ENCODE results near the gene TSPAN1. TPM values are rescaled to one million over a fixed set of nuclear protein-coding genes. Genes with fewer than 3 reads are reported as not detected.

The TSPAN1 gene
- total RNA-seq, 1 donor from 2014 or later, result not detected

DNA sequence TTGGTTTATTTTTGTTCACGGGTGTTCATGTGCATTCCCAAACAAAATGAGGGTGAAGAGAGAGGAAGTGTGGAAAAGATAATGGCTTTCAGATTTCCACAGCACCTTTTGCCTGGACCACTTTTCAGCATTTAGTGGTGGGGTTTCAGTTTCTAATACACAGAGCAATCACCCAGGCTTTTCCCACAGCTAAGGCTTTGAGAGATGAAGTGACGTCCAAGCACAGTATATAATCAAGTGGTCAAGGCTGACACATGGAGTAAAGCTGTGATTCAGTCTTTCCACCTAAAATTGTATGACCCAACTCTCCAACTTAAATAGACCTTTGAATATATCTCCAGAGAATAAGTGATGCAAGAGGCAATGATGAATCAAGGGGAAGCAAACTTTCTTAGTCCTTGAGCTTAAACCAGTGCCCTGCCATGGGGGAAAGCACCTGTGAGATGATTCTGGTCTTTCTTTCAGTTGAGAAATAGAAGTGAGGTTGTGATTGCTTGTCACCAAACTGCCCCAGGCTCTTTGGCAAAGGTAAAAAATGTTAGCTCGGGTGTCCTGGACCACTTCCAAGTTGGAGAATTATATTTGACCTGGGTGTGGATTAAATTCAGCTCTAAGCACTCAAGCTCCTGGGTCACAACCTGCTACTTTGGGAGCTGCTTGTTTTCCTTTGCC is 40.1 kb upstream of the TSPAN1 start:
- TF ChIP-seq, protein P1, sequence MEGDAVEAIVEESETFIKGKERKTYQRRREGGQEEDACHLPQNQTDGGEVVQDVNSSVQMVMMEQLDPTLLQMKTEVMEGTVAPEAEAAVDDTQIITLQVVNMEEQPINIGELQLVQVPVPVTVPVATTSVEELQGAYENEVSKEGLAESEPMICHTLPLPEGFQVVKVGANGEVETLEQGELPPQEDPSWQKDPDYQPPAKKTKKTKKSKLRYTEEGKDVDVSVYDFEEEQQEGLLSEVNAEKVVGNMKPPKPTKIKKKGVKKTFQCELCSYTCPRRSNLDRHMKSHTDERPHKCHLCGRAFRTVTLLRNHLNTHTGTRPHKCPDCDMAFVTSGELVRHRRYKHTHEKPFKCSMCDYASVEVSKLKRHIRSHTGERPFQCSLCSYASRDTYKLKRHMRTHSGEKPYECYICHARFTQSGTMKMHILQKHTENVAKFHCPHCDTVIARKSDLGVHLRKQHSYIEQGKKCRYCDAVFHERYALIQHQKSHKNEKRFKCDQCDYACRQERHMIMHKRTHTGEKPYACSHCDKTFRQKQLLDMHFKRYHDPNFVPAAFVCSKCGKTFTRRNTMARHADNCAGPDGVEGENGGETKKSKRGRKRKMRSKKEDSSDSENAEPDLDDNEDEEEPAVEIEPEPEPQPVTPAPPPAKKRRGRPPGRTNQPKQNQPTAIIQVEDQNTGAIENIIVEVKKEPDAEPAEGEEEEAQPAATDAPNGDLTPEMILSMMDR (IDR thresholded peaks at IDR 0.05), result no peak
- ATAC-seq (ENCODE audit: low read depth), result no peak
- no peak overlapping the region for H3K27ac Mint-ChIP-seq
- peaks cover 27% of the 10 kb centered on the region for H3K27me3 Mint-ChIP-seq
- H3K4me1 Mint-ChIP-seq, result peaks cover 25% of the 10 kb centered on the region
- POLR2A ChIA-PET, result no interaction called here
- H3K4me3 Mint-ChIP-seq, result no peak overlapping the region
- DNase-seq, result no peak
- H3K9me3 Mint-ChIP-seq, result no peaks in the 10 kb centered on the region
- peaks cover 8% of the 10 kb centered on the region for H3K36me3 Mint-ChIP-seq (ENCODE audit: low read depth)
- intact Hi-C loops (cut with micrococcal nuclease), result loop anchor here (5.0 kb wide), 1 partner anchor 43 kb away; the partner anchor contains the start of genes P3R3URF and TSPAN1
- CTCF ChIA-PET, result interaction anchor here (1.1 kb wide), 1 partner anchor 89 kb away, joined by 3 read pairs; no protein-coding TSS in a partner anchor

DNA sequence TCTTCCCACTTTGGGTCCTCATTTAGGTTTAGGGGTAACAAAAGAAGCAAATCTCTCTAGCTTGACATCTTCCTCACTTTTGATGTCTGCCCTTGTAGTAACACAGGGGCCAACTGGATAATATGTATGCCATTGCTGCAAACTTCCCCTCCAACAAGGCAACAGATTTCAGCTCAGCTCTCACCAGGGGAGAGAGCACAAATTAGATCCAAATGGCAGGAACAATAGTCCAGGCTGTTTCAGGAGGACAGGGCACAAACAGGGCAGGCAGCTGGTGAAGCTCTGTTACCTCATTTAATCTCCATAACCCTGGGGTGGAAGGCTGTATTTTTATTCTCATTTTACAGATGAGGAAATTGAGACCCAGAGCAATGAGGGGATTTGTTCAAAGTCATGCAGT is 38.2 kb upstream of the TSPAN1 start:
- intact Hi-C loops (cut with micrococcal nuclease), result no loop called here
- Mint-ChIP-seq H3K36me3 (ENCODE audit: low read depth) (peaks cover 8% of the 10 kb centered on the region), H3K4me1 (peaks cover 18% of the 10 kb centered on the region), H3K27ac (no peak overlapping the region), H3K4me3 (no peak overlapping the region), H3K9me3 (no peaks in the 10 kb centered on the region), H3K27me3 (peaks cover 20% of the 10 kb centered on the region)
- CTCF ChIA-PET, result no interaction called here
- DNase-seq (no peak), ATAC-seq (ENCODE audit: low read depth) (no peak)
- POLR2A ChIA-PET, result no interaction called here
- TF ChIP-seq, protein P1 (IDR thresholded peaks at IDR 0.05), result no peak

DNA sequence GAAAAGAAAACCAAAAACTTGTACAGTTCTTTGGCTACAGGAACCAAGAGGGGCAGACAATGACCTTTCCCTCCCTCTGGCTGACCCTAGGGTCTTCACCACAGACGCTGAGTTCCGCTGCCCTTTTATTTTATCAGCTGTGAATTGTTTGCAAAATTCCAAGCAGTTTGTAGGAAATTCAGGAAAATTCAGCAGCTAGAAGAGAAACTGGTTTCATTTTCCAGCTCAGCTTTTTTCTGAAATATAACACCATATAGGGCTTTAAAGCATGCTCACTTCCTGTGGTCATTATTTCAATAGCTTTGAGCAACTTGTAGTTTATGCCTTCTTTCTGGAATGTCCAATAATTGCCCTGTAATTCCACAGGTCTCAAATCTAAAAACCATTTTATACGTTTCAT is 37.0 kb upstream of the TSPAN1 start:
- DNase-seq (no peak), ATAC-seq (ENCODE audit: low read depth) (no peak)
- Mint-ChIP-seq H3K4me1 (peaks cover 12% of the 10 kb centered on the region), H3K27me3 (peaks cover 20% of the 10 kb centered on the region), H3K4me3 (no peak overlapping the region), H3K27ac (no peak overlapping the region), H3K36me3 (ENCODE audit: low read depth) (peaks cover 2% of the 10 kb centered on the region), H3K9me3 (no peaks in the 10 kb centered on the region)
- CTCF ChIA-PET, result no interaction called here
- intact Hi-C loops (cut with micrococcal nuclease), result no loop called here
- POLR2A ChIA-PET, result no interaction called here
- TF ChIP-seq, protein P1 (IDR thresholded peaks at IDR 0.05), result no peak

DNA sequence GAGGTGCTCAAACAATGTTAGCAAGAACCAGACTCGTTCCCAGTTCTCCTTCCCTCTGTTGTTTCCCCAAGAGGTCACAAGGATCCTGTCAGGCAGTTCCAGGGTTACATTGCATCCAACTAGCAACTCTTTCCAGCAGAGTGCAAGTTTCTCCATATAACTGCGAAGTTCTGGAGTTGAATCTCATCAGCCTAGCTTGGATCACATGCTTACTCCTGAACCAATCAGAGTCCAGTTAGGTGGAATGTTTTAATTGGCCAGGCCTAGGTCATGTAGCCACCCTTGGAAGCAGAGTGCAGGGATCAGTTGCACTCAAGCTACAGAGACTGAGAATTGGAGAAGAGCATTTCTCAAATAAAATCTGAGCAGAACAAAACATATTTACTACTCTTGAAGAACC is 26.6 kb upstream of the TSPAN1 start:
- peaks cover 3% of the 10 kb centered on the region for H3K27me3 Mint-ChIP-seq
- TF ChIP-seq, protein P1 (IDR thresholded peaks at IDR 0.05), result no peak
- ATAC-seq (ENCODE audit: low read depth) (no peak), DNase-seq (no peak)
- CTCF ChIA-PET, result no interaction called here
- H3K27ac Mint-ChIP-seq, result no peak overlapping the region
- H3K4me3 Mint-ChIP-seq, result no peak overlapping the region
- no peaks in the 10 kb centered on the region for H3K36me3 Mint-ChIP-seq (ENCODE audit: low read depth)
- intact Hi-C loops (cut with micrococcal nuclease), result no loop called here
- POLR2A ChIA-PET, result no interaction called here
- H3K4me1 Mint-ChIP-seq, result peaks cover 2% of the 10 kb centered on the region
- no peaks in the 10 kb centered on the region for H3K9me3 Mint-ChIP-seq

DNA sequence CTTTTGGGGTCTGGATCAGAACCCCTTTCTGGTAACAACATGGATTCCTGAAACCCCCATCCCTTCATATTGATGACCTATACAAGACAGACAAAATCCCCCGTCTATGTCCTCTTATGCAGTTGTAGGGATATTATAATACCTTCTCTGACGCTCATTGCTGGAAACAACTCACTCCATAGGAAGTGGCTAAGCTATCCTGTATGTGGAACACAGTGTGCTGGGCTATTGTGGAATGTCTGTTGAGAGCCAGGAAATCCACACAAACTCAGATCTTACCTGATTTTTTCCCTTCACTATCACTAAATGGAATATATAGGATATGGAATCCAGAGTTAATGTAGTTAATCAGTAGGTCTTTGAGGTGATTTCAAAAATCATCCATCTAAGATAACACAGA is 24.8 kb upstream of the TSPAN1 start:
- ATAC-seq (ENCODE audit: low read depth) (no peak), DNase-seq (no peak)
- H3K36me3 Mint-ChIP-seq (ENCODE audit: low read depth), result no peaks in the 10 kb centered on the region
- TF ChIP-seq, protein P1 (IDR thresholded peaks at IDR 0.05), result no peak
- intact Hi-C loops (cut with micrococcal nuclease), result no loop called here
- H3K4me1 Mint-ChIP-seq, result peaks cover 2% of the 10 kb centered on the region
- no peaks in the 10 kb centered on the region for H3K27me3 Mint-ChIP-seq
- H3K27ac Mint-ChIP-seq, result no peak overlapping the region
- H3K9me3 Mint-ChIP-seq, result no peaks in the 10 kb centered on the region
- no peak overlapping the region for H3K4me3 Mint-ChIP-seq
- ChIA-PET POLR2A (no interaction called here), CTCF (no interaction called here)

Data from activated B cell treated with CpG ODN at 0.5 μM for 24 hours (primary cell).